HG02973 (cell line): Measurements from ENCODE around the gene CDRT15.
"Not testable (repeated sequence)": the region's sequence is repeated elsewhere in the genome, so short reads cannot be mapped to it uniquely, and the experiment has no call there.

Experiments
- ATAC-seq: cut with Tn5 transposase; IDR thresholded peaks from one replicate; pipeline ENCODE4 v1.9.1; 2021; ENCODE audit warnings: moderate library complexity; ENCODE audit not compliant: unreplicated experiment

CDRT15 gene

DNA sequence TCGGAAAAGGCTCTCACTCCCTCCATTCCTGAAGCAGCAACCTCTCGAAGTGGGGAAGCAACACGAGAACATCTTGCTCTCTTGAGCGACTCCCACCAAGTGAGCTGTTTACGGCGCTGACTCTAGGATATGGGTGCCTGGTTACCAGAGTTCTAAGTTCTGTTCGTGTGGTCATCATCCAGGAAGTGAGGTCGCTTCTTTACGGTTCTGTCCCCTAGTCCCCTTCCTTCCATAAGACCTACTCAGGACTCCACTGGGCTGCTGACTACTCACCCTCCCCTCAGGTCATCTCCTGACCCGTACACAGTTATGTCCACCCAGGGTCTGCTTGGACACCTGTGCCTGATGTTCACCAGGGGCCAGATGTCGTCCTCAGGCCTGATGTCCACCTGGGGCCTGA lies at the start of gene CDRT15:
TSS of gene CDRT15 (minus strand) at position 101 of the 400 bp plus-strand sequence. CDS start at position 72, 29 bp downstream.
- ATAC-seq = not testable (repeated sequence)

DNA sequence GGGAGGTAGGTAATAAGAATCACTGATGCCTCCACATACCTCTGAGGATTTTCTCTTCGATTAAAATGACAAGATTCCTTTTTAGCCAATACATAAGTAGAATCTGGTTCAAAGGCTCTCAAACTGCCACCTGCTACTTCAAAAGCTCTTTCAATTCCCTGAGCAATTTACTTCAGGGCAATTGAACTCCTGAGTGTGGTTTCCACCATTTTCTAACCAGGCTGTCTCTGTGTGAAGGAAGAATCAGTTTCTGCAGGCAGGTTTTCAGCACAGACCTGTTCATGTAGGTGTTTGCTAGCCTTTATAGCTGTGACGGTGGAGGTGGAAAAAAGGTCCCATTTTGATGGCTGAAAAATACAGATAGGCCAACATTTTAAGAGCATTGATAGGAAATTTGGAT lies 46.1 kb upstream of the CDRT15 start:
- no peak for ATAC-seq

DNA sequence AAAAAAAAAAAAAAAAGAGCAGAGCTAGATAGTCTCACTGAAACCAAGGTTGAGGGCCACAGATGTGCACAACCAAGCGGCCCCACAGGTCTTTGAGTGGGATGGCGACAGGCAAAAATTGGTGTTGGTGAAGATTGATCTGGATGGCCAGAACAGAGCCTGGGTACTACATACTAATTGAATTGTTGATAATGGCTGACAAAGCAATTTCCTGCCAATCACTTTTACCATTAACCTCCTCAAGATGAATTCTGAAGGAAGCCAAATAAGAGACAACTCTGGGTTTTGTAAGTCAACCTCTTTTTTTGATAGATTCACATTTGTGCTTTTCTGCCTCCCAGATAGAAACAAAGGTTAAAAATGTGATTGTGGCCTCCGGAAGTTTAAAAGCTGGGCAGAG lies 44.9 kb upstream of the CDRT15 start:
- ATAC-seq = no peak

DNA sequence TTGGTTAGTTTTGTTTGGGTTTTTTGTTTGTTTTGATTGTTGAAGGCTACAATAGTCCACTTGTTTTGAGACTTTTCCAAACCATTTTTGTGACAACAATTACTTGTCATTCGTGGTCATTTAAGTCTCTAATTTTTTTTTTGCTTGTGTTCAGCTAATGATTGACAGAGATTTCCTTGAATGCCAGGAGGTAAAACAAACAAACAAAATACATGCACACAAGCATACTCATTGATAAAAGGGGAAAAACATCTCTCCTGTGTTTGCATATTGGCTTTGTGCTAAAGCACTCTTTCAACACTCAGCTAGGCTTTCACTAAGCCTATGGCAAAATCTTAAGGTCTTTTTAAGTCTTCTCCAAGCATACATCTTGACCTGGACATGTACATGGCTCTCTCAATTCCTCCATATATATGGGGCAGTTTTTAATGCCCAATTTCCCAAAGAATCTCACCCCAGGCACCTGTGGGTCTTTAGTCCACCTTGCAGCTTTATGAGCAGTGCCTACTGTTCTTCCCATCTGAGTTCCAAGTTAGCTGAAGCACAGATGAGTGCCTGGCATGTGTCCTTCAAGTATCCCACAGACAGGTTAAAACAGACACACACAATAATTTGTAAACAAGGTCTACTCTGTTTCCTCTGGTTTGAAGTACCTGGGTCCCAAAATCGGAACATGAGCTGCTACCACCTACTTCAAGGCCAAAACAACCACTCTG lies 40.0 kb upstream of the CDRT15 start:
- no peak for ATAC-seq

DNA sequence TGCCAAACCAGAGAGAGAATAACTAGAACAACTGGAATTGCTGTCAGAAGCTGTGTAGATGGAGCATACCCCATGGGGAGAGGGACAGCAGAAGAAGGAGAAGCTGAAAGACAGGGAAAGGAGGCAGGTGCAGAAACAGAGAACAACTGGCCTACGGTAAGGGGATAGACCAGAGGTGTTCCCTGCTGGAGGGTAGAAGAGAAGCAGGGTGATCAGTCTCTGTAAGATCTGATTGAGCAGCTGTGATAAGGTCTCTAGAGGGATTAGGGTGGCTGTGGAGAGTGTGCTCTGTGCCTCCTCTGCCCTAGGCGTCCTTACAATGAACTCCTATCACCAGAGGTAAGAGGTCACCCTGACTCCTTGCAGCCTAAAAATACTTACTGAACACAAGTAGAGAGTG lies 33.8 kb upstream of the CDRT15 start:
- no peak for ATAC-seq

DNA sequence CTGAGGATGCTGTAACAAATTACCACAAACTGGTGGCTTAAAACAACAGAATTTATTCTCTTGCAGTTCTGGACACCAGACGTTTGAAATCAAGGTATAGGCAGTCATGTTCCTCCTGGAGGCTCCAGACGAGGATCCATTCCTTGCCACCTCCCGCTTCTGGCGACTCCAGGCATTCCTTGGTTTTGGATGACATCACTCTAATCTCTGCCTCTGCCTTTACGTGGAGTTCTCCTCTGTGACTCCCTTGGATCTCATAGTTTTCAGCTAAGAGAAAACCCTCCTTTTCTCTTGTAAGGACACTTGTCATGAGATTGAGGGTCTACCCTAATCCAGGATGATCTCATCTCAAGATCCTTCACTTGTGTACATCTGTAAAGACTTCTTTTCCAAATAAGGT lies 32.8 kb upstream of the CDRT15 start:
- no peak for ATAC-seq

DNA sequence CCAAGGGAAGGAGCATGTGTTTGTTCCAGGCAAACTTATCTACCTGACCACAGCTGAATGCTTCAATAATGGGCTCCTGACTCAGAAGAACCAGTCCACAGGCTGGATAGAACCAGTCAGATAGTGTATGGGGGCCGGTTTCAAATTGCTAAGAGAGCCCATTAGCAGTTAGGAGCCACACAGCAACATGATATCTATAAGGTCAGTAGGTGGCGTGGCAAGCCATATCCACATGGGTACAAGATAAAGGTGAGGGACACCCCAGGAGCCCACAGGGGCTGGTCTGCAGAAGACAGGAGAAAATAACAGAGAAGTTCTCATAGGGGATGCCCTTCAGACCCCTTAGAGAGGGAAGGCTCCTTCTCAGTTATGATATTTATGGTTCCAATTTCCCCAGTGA lies 31.6 kb upstream of the CDRT15 start:
- no peak for ATAC-seq

DNA sequence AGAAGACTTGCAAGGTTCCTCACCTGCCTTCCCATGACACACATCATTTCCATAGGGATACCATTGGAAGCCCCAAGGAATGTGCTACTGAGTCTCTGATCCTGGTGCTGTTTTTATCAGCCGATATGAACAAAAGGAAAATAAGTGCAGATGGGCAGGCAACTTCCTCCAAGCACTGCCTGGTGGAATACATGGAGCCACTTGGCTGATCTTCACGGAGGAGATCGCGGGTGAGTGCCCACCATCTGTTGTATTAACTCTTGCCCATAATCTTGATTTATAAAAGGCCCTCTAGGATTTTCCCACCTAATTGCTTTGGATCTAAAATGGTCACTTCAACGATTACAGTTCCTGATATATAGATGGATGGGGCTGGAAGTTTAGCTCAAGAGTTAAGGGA lies 24.7 kb upstream of the CDRT15 start:
- no peak for ATAC-seq

DNA sequence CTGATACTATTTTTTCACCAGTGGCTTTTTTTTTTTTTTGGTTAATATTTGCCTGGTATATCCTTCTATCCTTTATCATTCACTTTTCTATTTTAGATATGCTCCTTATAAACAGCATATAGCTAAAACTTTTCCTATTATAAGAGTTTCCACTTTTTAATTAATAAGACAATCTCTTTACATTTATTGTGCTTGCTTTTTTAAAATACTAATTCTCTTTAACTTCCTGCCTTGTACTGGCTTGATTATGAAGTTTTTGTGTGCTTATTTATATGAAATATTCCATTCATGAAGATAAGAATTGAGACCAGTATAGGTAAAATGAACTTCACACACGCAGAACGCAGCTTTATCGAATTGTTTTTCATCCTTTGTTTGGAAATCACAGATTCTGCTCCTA lies 9.0 kb upstream of the CDRT15 start:
- no peak for ATAC-seq

DNA sequence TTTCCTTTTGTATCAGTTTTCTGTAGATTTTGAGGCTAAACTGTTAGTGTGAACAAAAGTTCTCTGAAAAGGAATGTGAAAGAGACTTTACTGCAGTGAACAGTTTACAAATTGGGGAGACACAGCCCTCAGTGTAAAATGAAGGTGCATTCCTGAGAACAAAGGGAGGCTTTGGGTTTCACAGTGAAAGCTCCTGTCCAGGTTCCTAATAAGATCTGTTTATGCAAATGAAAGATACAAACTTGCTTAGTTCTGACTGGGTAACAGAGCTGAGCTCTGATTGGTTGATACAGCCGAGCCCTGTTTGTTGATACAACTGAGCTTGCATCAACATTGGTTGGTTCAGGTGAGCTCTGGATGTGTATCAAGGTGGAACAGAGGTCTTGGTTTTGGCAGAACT lies 8.3 kb upstream of the CDRT15 start:
- ATAC-seq = no peak

DNA sequence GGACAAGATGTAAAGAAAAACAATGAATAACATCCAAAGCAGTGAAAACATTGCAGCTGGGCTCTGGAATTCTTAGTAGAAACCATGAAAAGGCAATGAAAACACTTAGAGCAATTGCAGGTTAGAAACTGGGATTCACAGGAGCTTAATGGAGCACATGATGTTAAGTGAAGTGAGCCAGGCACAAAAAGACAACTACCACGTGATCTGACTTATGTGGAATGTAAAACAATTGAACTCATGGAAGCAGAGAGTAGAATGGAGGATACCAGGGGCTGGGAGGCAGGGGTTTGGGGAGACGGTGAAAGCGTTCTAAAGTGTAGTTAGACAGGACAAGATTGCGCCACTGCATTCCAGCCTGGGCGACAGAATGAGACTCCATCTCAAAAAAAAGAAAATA lies 2.6 kb upstream of the CDRT15 start:
- not testable (repeated sequence) for ATAC-seq

DNA sequence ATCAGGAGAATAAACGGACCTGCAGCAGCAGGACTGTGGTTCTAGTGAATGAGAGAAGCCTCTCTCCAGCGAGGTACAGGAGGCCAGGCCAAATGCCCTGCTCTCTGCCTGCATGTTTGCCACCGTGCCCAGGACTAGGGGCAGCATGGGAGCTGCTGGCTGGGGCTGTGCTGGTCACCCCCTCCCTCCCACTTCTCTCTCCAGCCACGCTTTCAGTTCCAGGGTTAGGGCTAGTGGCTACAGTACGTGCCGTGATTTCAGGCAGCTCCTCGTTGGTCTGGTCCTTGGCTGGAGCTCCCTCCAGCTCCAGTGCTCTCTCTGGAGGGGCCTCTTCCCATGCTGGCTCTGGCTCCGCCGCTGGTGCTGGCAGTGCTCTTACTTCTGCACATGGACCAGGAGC lies 630 bp downstream of the CDRT15 start:
- not testable (repeated sequence) for ATAC-seq

DNA sequence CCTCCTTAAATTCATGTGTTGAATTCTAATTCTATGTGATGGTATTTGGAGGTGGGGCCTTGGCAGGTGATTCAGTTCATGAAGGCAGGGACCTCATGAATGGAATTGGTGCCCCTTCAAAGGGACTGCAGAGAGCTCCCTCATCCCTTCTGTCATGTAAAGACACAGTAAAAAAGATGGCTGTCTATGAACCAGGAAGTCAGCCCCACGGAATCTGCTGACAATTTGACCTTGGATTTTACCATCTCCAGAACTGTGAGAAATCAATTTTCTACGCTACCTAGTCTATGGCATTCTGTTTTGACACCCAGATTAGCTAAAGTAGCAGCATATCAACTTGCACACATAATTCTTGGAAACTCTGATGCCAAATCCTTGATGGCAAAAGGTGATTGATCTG lies 1.6 kb downstream of the CDRT15 start:
- not testable (repeated sequence) for ATAC-seq

DNA sequence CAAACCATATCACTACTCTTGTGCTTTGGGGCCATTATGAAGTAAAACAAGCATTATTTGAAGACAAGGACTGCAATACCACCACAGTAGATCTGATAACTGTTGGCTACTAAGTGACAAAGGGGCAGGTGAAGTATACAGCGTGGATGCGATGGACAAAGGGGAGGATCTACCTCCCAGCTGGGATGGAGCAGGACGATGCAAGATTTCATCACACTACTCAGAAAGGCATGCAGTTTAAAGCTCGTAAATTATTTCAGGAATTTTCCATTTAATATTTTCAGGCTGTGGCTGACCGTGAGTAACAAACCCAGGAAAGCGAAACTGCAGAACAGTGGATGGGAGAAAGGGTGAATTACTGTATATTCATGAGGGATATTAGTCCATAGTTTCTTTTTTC lies 5.5 kb downstream of the CDRT15 start:
- not testable (repeated sequence) for ATAC-seq

DNA sequence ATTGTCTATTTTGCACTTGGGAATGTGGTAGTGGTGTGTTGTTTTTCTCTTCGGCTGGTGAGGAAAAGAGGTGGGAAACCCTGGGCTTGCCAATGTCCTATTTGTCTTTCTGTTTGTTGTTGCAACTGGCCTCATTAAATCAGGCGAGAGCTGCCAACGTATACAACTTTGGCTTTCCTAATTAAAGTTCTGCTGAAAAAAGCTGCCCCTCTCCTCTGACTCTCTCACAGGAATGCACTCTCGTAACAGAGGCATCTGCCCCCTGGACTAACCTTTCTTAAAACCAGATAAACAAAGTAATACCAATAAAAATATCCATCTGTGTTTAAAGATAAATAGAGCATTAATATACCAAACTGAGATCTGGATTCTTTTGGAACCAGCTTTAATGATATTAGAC lies 7.8 kb downstream of the CDRT15 start:
- ATAC-seq = no peak

DNA sequence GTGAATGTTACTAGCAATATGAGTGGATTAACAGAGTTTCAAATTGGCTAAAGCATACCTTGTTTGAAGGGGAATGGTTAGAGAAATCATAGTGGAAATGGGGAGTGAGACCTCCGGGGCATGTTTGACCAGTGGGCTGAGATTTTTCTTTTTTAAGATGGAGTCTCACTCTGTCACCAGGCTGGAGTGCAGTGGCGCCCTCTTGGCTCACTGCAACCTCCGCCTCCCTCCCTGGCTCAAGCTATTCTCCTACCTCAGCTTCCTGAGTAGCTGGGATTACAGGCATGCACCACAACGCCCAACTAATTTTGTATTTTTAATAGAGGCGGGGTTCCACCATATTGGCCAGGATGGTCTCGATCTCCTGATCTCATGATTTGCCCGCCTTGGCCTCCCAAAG lies 9.6 kb downstream of the CDRT15 start:
- ATAC-seq = no peak

DNA sequence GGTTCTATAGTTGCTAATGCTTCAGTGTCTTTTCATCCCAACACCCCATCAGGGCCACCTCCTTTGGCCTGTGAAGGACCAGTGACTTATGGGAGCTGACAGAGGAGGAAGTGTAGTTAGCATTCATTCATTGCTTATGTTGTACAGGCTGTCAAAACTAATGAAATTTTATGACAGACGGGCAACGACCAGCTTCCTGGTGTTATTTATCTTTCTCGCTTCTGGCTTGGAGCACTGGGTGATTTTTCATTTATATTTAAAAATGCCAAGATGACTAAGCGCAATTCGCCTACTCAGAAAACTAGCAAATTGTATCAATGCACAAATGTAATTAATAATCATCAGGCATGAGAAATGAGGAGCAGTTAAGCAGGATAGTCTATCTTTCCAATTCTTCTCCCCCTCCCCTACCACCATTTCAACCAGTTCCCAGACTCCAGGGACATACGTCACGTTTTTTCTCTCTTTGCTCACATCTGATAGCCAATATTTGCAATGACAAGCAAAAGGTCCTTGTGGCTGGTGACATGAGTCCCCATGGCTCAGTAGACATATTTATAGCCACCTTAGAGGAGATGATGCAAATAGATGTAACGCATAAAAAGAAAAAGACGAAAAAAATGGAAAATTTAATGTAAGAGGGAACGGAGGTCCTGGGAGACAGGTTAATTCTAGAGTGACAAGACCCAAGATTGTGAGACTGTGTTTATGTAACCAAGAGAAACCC lies 11.2 kb downstream of the CDRT15 start:
- no peak for ATAC-seq

DNA sequence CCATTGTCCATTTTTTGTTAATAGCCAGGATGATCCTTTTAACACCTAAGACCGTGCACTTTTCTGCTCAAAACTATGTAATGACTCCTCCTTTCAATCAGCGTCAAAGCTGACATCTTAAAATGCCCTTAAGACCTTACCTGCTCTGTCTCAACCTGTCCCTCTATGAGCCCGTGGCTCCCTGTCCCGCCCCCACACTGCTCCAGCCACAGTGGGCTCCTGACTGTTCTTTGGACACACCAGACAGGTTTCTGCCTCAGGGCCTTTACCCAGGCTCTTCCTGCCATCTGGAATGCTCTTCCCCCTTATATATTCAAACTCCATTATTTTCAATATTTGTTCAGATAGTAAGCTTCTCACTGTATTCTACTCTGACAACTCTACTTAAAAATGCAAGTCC lies 14.1 kb downstream of the CDRT15 start:
- ATAC-seq = no peak

DNA sequence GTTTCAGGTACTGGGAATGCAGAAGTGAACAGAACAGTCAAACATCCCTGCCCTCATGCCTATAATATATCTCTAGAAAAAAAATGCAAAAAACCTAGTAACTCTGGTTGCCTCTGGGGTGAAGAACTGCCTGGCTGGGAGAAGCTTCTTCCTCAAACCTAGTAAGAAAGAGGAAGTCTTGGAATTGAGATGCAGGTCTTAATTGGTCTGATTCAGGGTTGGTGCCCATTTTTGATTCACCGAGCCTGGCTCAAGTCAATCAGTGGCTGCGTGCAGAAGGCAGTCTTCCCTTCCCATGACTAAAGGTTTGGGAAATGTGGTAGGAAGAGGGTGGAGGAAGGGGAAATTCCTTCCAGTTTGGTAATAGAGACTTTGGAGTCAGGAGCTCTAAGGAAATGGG lies 22.4 kb downstream of the CDRT15 start:
- no peak for ATAC-seq

DNA sequence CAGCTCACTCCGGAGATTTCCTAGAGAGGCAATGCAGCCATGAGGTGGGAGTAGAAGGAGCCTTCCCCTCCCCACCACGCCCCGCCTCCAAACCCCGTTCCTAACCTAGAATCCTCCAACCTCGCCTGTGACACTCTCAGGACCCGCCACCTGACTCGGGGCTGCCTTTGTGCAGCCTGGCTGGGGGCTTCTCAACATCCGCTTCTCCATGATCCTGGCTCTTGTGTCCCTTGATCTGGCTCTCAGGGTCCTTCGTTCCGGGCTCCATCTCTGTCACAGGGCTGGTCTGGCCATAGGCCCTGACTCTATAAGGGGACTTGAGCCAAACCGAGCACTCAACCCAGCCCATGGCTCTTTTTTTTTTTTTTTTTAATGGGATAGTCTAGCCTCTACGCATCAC lies 24.3 kb downstream of the CDRT15 start:
- no peak for ATAC-seq

DNA sequence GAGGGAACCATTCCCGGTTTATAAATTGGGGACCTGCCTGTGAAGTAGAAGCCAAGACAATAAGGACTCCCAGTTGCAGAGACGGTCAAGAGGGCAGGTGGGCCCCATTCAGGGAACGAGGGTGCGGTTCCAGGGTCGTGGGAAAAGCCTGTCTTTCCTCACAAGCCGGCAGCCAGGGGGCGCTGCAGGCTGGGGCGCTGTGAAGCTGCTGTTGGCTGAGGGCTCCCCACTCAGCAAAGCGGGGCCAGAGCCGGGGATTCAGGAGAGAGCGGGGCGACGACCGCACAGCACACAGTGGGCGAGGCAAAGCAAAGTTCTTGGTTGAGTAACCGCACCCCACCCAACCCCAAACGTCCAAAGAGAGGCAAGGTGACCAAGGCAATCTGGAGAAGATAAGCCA lies 24.9 kb downstream of the CDRT15 start:
- ATAC-seq = no peak

DNA sequence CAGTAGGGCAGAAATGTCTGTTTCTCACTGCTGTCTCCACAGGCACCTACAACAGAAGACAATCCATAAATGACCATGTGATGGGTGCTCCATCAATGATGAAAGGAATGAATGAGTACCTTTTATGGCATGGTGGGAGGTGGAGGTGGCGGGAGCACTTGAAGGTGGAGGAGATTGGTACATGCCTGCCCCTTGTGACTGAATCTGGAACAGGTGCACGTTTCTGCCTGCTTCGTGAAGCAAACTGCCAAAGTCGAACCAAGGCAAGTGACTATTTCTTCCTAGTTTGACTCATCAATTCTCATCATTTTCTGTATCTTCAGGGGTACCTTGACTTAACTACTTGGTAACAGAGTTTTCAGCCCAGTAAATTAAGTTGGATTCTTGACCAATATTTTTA lies 25.4 kb downstream of the CDRT15 start:
- ATAC-seq = no peak

DNA sequence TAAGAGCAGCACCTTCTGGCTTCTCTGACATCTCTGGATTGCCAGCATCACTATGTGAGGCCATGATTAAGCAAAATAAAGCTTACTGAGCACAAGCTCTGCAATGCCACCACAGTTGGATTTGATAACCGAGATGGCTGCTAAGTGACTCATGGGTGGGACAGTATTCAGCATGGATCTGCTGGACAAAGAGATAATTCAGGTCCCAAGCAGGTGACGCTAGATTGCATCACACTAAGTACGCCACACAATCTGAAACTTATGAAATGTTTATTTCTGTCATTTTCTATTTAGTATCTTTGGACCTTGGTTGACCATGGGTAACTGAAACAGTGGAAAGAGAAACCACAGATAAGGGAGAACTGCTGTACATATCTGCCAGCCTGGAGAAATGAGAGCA lies 27.4 kb downstream of the CDRT15 start:
- ATAC-seq = no peak
